H1 (cell line): Measurements from ENCODE around the gene CD79A. TPM values are rescaled to one million over a fixed set of nuclear protein-coding genes. Genes with fewer than 3 reads are reported as not detected.
A peak's percentile ranks its signal among the peaks of the same experiment; 100 is the strongest.

Experiments used
- CTCF ChIA-PET: fragments of 300-600 bp; sonication (Branson Sonifier 250); formaldehyde crosslinking; loops from one replicate; lab custom pipeline; 2021; ENCODE audit not compliant: partially characterized antibody; lab: Charles Lee
- POLR2A ChIA-PET: fragments of 300-600 bp; sonication (Branson Sonifier 250); formaldehyde crosslinking; loops from one replicate; lab custom pipeline; 2021; ENCODE audit warnings: inconsistent platforms; ENCODE audit not compliant: partially characterized antibody; lab: Charles Lee
- DNase-seq, 2 experiments: peaks; one replicate each; pipeline versions ENCODE4 v3.0.0 to v3.0.0-alpha.2; 2010 to 2022; ENCODE audit warnings: low spot score in 2 of 2, low read depth in 1 of 2, mixed read lengths in 1 of 2
- FAIRE-seq: peaks from 2 replicates; lab custom pipeline; 2011; peaks lifted over from hg19 to GRCh38; lab: Jason Lieb, UNC
- H2AFZ ChIP-seq: 2 replicates; pipeline ENCODE4 v1.8.1; 2012; ENCODE audit warnings: low read length, inconsistent platforms
- H2AK5ac ChIP-seq: 2 replicates; pipeline ENCODE4 v1.6.1; 2013; ENCODE audit warnings: low read depth, low read length
- H2BK120ac ChIP-seq: replicated peaks from 2 replicates; pipeline ENCODE3; 2013; ENCODE audit warnings: low read depth, low read length, inconsistent platforms
- H2BK12ac ChIP-seq: 2 replicates; pipeline ENCODE4 v1.6.1; 2013; ENCODE audit warnings: low read depth, low read length
- H2BK15ac ChIP-seq: 2 replicates; pipeline ENCODE4 v1.6.1; 2013; ENCODE audit warnings: low read length
- H2BK20ac ChIP-seq: 2 replicates; pipeline ENCODE4 v1.6.1; 2013; ENCODE audit warnings: low read length
- H2BK5ac ChIP-seq: 2 replicates; pipeline ENCODE4 v1.6.1; 2013; ENCODE audit warnings: low read depth, low read length
- H3K14ac ChIP-seq: 2 replicates; pipeline ENCODE4 v1.6.1; 2013; ENCODE audit warnings: inconsistent platforms; ENCODE audit not compliant: insufficient read length
- H3K18ac ChIP-seq: 2 replicates; pipeline ENCODE4 v1.6.1; 2013; ENCODE audit warnings: low read length; ENCODE audit errors: extremely low read depth
- H3K23ac ChIP-seq: 2 replicates; pipeline ENCODE4 v1.6.1; 2013; ENCODE audit warnings: inconsistent platforms; ENCODE audit not compliant: insufficient read length
- H3K23me2 ChIP-seq: 2 replicates; pipeline ENCODE4 v1.6.1; 2013; ENCODE audit warnings: low read depth, low read length
- H3K27ac ChIP-seq: 2 replicates; pipeline ENCODE4 v1.6.1; 2011; ENCODE audit warnings: low read depth, low read length, inconsistent platforms
- H3K27me3 ChIP-seq, 4 experiments: replicated peaks in 1 of 4; 1 replicate in 1 of 4; 2 replicates in 3 of 4; pipeline versions ENCODE4 v1.6.1 to v1.8.1; 2011 to 2013; ENCODE audit warnings: low read length in 3 of 4, mild to moderate bottlenecking in 3 of 4, inconsistent platforms in 2 of 4, mixed read lengths in 2 of 4, moderate library complexity in 1 of 4; ENCODE audit not compliant: control insufficient read depth in 3 of 4, insufficient read depth in 3 of 4; ENCODE audit errors: extremely low read depth in 1 of 4
- H3K36me3 ChIP-seq, 4 experiments: 2 replicates each; pipeline versions ENCODE4 v1.6.1 to v1.8.1; 2011 to 2013; ENCODE audit warnings: mild to moderate bottlenecking in 4 of 4, low read length in 3 of 4, moderate library complexity in 2 of 4, control low read depth in 1 of 4, inconsistent platforms in 1 of 4; ENCODE audit not compliant: insufficient read depth in 4 of 4, control insufficient read depth in 2 of 4
- H3K4ac ChIP-seq: replicated peaks from 2 replicates; pipeline ENCODE3; 2013; ENCODE audit warnings: low read length, low read depth, mixed read lengths, inconsistent platforms; ENCODE audit not compliant: insufficient read length
- H3K4me1 ChIP-seq, 4 experiments: replicated peaks in 1 of 4; 1 replicate in 1 of 4; 2 replicates in 3 of 4; pipeline versions ENCODE4 v1.6.1 to v1.8.1; 2011 to 2013; ENCODE audit warnings: low read length in 3 of 4, inconsistent platforms in 2 of 4, mixed read lengths in 1 of 4; ENCODE audit not compliant: insufficient read depth in 4 of 4, control insufficient read depth in 3 of 4
- H3K4me2 ChIP-seq, 2 experiments: 2 replicates each; pipeline versions ENCODE4 v1.6.1 to v1.8.1; 2011 to 2013; ENCODE audit warnings: low read depth in 2 of 2, low read length in 2 of 2, control low read depth in 1 of 2, inconsistent platforms in 1 of 2, mild to moderate bottlenecking in 1 of 2; ENCODE audit not compliant: insufficient read depth in 1 of 2
- H3K4me3 ChIP-seq, 4 experiments: fragments of 200-600, 300-600 bp in 1 of 4; sonication (generic), shearing (Covaris generic), sonication (Bioruptor Twin) in 1 of 4; 2 replicates each; pipeline versions ENCODE4 v1.5.1 to v1.8.1; 2011 to 2016; ENCODE audit warnings: low read length in 4 of 4, low read depth in 3 of 4, control low read depth in 2 of 4, inconsistent platforms in 2 of 4, mild to moderate bottlenecking in 2 of 4, mixed read lengths in 1 of 4, moderate library complexity in 1 of 4; ENCODE audit not compliant: insufficient read depth in 2 of 4; ENCODE audit errors: extremely low read depth in 1 of 4
- H3K56ac ChIP-seq: replicated peaks from 2 replicates; pipeline ENCODE3; 2013; ENCODE audit warnings: low read depth, mild to moderate bottlenecking, mixed read lengths, low read length, inconsistent platforms; ENCODE audit not compliant: insufficient read length
- H3K79me1 ChIP-seq: 2 replicates; pipeline ENCODE4 v1.6.1; 2013; ENCODE audit warnings: low read depth, low read length, control low read depth
- H3K79me2 ChIP-seq, 2 experiments: 2 replicates each; pipeline versions ENCODE4 v1.6.1 to v1.8.1; 2012 to 2013; ENCODE audit warnings: low read length in 2 of 2, mild to moderate bottlenecking in 2 of 2, inconsistent platforms in 1 of 2; ENCODE audit not compliant: insufficient read depth in 2 of 2, control insufficient read depth in 1 of 2
- H3K9ac ChIP-seq, 4 experiments: replicated peaks in 1 of 4; 1 replicate in 1 of 4; 2 replicates in 3 of 4; pipeline versions ENCODE4 v1.6.1 to v1.8.1; 2011 to 2013; ENCODE audit warnings: low read depth in 3 of 4, low read length in 3 of 4, control low read depth in 2 of 4, mild to moderate bottlenecking in 2 of 4, moderate library complexity in 2 of 4, inconsistent platforms in 1 of 4; ENCODE audit errors: extremely low read depth in 1 of 4
- H3K9me3 ChIP-seq, 2 experiments: 2 replicates each; pipeline versions ENCODE4 v1.6.1 to v1.8.1; 2012 to 2013; ENCODE audit warnings: mild to moderate bottlenecking in 2 of 2, moderate library complexity in 2 of 2, control low read depth in 1 of 2, inconsistent platforms in 1 of 2, low read depth in 1 of 2, low read length in 1 of 2, mixed read lengths in 1 of 2; ENCODE audit not compliant: insufficient read depth in 2 of 2
- H4K20me1 ChIP-seq, 2 experiments: replicated peaks in 1 of 2; 2 replicates each; pipeline versions ENCODE3 to v1.8.1; 2011 to 2013; ENCODE audit warnings: inconsistent platforms in 2 of 2, low read length in 2 of 2, mild to moderate bottlenecking in 1 of 2; ENCODE audit not compliant: insufficient read depth in 2 of 2, control insufficient read depth in 1 of 2
- H4K5ac ChIP-seq: 2 replicates; pipeline ENCODE4 v1.6.1; 2013; ENCODE audit warnings: low read length, low read depth, mixed read lengths, inconsistent platforms; ENCODE audit not compliant: insufficient read length
- H4K8ac ChIP-seq: 2 replicates; pipeline ENCODE4 v1.8.0; 2013; ENCODE audit warnings: mild to moderate bottlenecking, moderate library complexity, low read length, inconsistent platforms; ENCODE audit not compliant: insufficient read depth; ENCODE audit errors: extremely low read depth
- H4K91ac ChIP-seq: replicated peaks from 2 replicates; pipeline ENCODE3; 2013; ENCODE audit warnings: low read length, mixed read lengths, inconsistent platforms; ENCODE audit not compliant: insufficient read length
- ASH2L ChIP-seq: fragments of 200-600, 300-600 bp; sonication (generic); IDR thresholded peaks from one replicate; pipeline ENCODE4 v1.7.1; 2017; ENCODE audit warnings: low read length
- POLR2A ChIP-seq, 2 experiments: IDR thresholded peaks; 1 replicate in 1 of 2; 2 replicates in 1 of 2; pipeline ENCODE4 v1.6.1; 2011; ENCODE audit warnings: low read depth in 2 of 2, low read length in 2 of 2, mild to moderate bottlenecking in 2 of 2; ENCODE audit errors: control extremely low read depth in 1 of 2
- POLR2AphosphoS5 ChIP-seq: IDR thresholded peaks from 2 replicates; pipeline ENCODE4 v1.6.1; 2011; ENCODE audit warnings: low read depth, low read length
- POU5F1 ChIP-seq: IDR thresholded peaks from 2 replicates; pipeline ENCODE4 v1.6.1; 2011; ENCODE audit warnings: low read depth, mild to moderate bottlenecking, low read length, moderate library complexity
- RBBP5 ChIP-seq: IDR thresholded peaks from 2 replicates; pipeline ENCODE4 v1.7.1; 2012; ENCODE audit warnings: low read depth, mild to moderate bottlenecking, inconsistent platforms, low read length, moderate library complexity, borderline replicate concordance
- RNF2 ChIP-seq: fragments of 200-900, 300-1000 bp; sonication (generic); IDR thresholded peaks from 2 replicates; pipeline ENCODE4 v1.7.1; 2016; ENCODE audit warnings: borderline replicate concordance, low read depth, mild to moderate bottlenecking, antibody characterized with exemption, low read length; ENCODE audit not compliant: poor library complexity, severe bottlenecking; ENCODE audit errors: missing control alignments
- SIN3A ChIP-seq, 2 experiments: IDR thresholded peaks in 1 of 2; conservative IDR thresholded peaks in 1 of 2; 2 replicates each; pipeline ENCODE4 v1.6.1; 2011 to 2012; ENCODE audit warnings: low read length in 2 of 2, improper control_type of control experiment in 1 of 2, low read depth in 1 of 2, mild to moderate bottlenecking in 1 of 2
- WGBS, 2 experiments: shearing (Covaris generic) in 1 of 2; methylation state at CpG; one replicate each; pipeline versions ENCODE4 v1.1.6 to v1.1.7; 2013 to 2015; ENCODE audit warnings: low lambda C conversion rate in 2 of 2, mixed read lengths in 2 of 2, inconsistent platforms in 1 of 2, low coverage in 1 of 2, missing lambda C conversion rate in 1 of 2; ENCODE audit not compliant: insufficient replicate concordance in 2 of 2, insufficient coverage in 1 of 2, insufficient read length in 1 of 2; ENCODE audit errors: extremely low coverage in 1 of 2, missing lambda C conversion rate in 1 of 2; 5-methylcytosine and 5-hydroxymethylcytosine counted together
- polyA plus RNA-seq, 7 experiments: library from polyadenylated mRNA; depleted of rRNA in 3 of 7; stranded (reverse) in 5 of 7; unstranded in 2 of 7; fragments of >200 nt in 5 of 7; fragments of 200-250 nt in 2 of 7; gene quantifications; 1 replicate in 5 of 7; 2 replicates in 1 of 7; 4 replicates in 1 of 7; pipeline versions ENCODE4 v1.2.1 to v1.2.3, GENCODE V29; 2011 to 2013; ENCODE audit warnings: missing spikeins in 2 of 7, mixed read lengths in 2 of 7
- total RNA-seq: library from RNA; stranded (reverse); fragmentation: NEBNext Ultra II Directional; extraction: Animal tissue kit (Norgen Biotek cat#: 25700); gene quantifications from 2 replicates; pipeline ENCODE4 v1.2.1, GENCODE V29; 2021

Gene CD79A
- total and polyA plus RNA-seq, 2 of the 8 experiments (the other 6 are each of a cell fraction or from before 2014, with no cell fraction given): 0.54 to 0.77 TPM

GRCh38 chr19:41928221-41928683, 51.2 kb downstream of the CD79A start, which contains the start of gene ERFL:
Gene ERFL (minus strand): TSS chr19:41928449. CDS start chr19:41912919, 15,530 bp downstream.
- Histone ChIP-seq H2BK5ac (no peak within 1 kb of the TSS), H2AK5ac (peak within 1 kb of the TSS; percentile 96), H3K4me3 (peak within 1 kb of the TSS; percentile 33 to 60 (median 42)), H3K23ac (peak within 1 kb of the TSS; percentile 36), H4K20me1 (peaks cover 8 to 31% of the 10 kb centered on the region in 2 experiments), H3K4me2 (peak within 1 kb of the TSS; percentile 66 to 79), H4K91ac (peak within 1 kb of the TSS; percentile 82), H2BK12ac (peak within 1 kb of the TSS; percentile 97; the same call in 1 of the 2 replicates), H3K9ac (no peak within 1 kb of the TSS; a peak in 1 of 7 replicates), H3K27me3 (peaks cover 87 to 97% (median 95%) of the 10 kb centered on the region in 4 experiments), H3K36me3 (no peaks in the 10 kb centered on the region; a peak in 1 of 8 replicates), H3K56ac (no peak within 1 kb of the TSS), H2BK15ac (peak within 1 kb of the TSS; percentile 100), H3K18ac (no peak within 1 kb of the TSS; the same call in 1 of the 2 replicates), H3K79me1 (no peaks in the 10 kb centered on the region), H3K23me2 (peaks cover 12% of the 10 kb centered on the region), H3K4ac (no peak within 1 kb of the TSS), H3K79me2 (no peaks in the 10 kb centered on the region), H3K9me3 (no peaks in the 10 kb centered on the region), H4K8ac (peak within 1 kb of the TSS; percentile 87), H4K5ac (no peak within 1 kb of the TSS), H3K27ac (no peak within 1 kb of the TSS), H2BK120ac (peak within 1 kb of the TSS; percentile 88), H2BK20ac (peak within 1 kb of the TSS; percentile 95), H2AFZ (peak within 1 kb of the TSS; percentile 5; the same call in 1 of the 2 replicates), H3K4me1 (peaks cover 6 to 20% (median 14%) of the 10 kb centered on the region in 4 experiments), H3K14ac (no peak within 1 kb of the TSS)
- TF ChIP-seq POLR2A (IDR thresholded peaks at IDR 0.05; ENCODE audit: control extremely low read depth in 1 of 2, low read depth in 2 of 2, low read length in 2 of 2): no peak
- no peak for TF ChIP-seq POLR2AphosphoS5
- TF ChIP-seq RBBP5: 0 out of 2 replicates have a peak, but pooled peaks have one; percentile 16
- TF ChIP-seq RNF2: peak; percentile 25
- TF ChIP-seq SIN3A (conservative IDR thresholded peaks at IDR 0.05 in 1 of 2, IDR thresholded peaks at IDR 0.05 in 1 of 2; ENCODE audit: low read depth in 1 of 2, low read length in 2 of 2): no peak
- no peak for TF ChIP-seq POU5F1
- no peak for TF ChIP-seq ASH2L
- ChIA-PET CTCF (interaction anchor here (0.6 to 1.5 kb wide), 8 partner anchors 9 to 55 kb away, joined by 3 to 6 read pairs (median 4); no protein-coding TSS in a partner anchor), POLR2A (interaction anchor here (0.8 to 9.6 kb wide), 8 partner anchors 9 to 68 kb away, joined by 3 to 71 read pairs (median 4); partner anchors contain the start of gene RPS19)
- FAIRE-seq: no peak
- DNase-seq: no peak
- 2% methylated on average over 26 of the region's 49 CpGs; no CpG with 5 or more reads in 1 of the 2 experiments for WGBS, 2 experiments
